Dedifferentiated amniotic fluid mesenchymal stem cell (primary cell): ENCODE results near the gene WEE1.
"Not testable (repeated sequence)": the region's sequence is repeated elsewhere in the genome, so short reads cannot be mapped to it uniquely, and the experiment has no call there.

ENCODE experiments used
- DNase-seq: peaks from one replicate; pipeline ENCODE4 v3.0.0-alpha.2; 2016; ENCODE audit errors: extremely low spot score

The WEE1 gene

GRCh38 chr11:9622353-9622752, 48.9 kb downstream of the WEE1 start:
- DNase-seq = not testable (repeated sequence)

GRCh38 chr11:9623053-9623452, 49.6 kb downstream of the WEE1 start:
- not testable (repeated sequence) for DNase-seq

DNA sequence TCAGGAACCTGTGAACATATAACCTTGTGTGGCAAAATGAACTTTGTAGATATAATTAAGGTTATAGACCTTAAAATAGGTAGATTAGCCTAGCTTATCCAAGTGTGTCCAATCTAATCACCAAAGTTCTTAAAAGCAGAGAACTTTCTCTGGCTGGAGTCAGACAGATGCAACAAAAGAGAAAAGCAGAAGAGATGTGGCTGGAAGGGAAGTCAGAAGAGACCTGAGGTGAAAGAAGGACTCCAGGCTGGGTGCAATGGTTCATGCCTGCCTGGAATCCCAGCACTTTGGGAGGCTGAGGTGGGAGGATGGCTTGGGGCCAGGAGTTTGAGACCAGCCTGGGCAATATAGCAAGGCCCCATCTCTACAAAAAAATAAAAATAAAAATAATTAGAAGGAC, 51.0 kb downstream of the WEE1 start:
- no peak for DNase-seq

DNA sequence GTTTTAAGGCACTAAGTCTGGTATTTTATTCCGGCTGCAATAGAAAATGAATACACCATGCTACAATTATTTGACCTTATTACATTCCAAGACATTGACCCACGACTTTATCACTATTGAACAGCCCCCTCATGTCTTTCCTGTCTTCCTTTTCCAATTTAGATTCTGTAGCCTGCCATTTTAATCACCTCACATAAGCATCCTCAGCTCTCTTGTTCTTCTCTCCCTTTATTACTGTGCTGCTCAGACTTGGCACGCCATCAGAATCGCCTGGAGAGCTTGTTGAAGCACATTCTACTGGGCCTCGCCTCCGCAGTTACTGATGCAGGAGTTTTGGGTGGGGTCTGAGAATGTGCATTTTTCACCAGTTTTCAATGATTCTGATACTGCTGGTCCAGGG, 51.7 kb downstream of the WEE1 start:
- DNase-seq = no peak

DNA sequence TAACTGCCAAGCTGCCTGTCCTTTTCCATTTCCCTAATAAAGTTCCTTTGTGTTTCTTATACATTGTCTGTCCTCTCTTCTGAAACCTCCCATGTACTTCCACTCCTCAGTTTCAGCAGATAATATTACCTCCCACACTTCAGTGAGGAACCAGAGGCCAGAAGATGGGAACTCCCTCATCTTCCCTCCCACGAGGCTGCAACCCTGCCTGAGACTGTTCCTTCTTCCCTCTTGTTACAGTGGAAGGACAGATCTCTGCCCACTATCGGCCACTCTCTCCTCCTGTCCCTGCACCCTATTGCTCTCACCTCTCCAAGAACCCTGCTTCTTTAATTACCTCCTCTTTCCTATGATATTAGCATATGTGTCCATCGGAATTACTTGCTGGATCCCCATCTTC, 52.3 kb downstream of the WEE1 start:
- no peak for DNase-seq

DNA sequence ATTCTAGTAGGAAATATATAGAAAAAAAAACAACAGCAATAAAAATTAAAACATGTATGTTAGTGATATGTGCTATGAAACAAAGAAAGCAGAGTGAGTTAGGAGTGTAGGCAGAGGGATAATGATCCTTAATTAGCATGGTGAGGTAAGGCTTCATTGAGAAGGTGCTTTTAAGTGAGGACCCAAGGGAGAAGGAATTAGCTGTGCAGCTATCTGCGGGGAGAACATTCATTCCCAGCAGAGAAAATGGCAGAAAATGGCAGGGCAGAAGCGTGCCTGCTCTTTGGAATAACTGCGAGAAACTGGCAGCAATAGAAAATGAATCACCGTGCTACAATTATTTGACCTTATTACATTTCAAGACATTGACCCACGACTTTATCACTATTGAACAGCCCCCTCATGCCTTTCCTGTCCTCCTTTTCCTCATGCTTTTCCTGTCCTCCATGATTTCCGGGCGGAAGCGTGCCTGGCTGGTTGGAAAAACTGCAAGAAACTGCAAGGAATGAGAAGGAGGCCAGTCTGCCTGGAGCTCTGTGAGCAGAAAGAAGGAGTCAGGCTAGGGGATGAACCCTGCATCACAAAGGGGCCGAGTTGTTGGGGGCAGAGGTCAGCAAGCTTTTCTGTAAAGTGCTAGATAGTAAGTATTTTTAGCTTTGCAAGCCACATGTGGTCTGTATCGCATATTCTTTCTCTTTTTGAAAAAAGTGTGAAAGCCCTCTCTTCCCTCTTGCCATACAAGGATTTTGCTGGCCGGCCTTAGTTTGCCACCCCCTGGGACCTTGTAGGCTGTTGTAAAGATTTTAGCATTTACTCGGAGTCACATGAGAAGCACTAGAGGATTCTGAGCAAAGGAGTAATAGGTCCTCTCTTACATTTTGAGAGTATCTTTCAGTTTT, 53.3 kb downstream of the WEE1 start:
- no peak for DNase-seq

GRCh38 chr11:9629064-9629463, 55.6 kb downstream of the WEE1 start:
- no peak for DNase-seq

GRCh38 chr11:9633679-9634078, 60.2 kb downstream of the WEE1 start:
- no peak for DNase-seq

DNA sequence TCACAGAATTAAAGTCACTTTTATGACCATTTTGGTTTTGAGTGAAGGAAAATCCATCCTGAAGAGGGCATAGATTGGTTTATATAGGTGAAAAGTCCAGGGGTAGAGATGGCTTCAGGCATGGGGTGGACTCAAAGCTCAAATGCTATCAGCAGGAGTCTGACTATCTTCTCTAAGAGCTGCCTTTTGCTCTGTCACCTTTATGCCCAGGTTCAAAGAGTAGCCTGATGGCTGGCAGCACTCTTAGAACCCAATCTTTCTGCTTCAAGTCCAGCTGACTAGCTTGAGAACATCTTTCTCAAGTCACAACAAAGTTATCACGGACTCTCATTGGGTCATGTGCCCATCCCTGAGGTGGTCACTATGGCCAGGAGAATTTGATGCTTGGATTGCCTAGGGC, 63.2 kb downstream of the WEE1 start:
- DNase-seq = no peak

GRCh38 chr11:9639099-9639498, 65.6 kb downstream of the WEE1 start:
- DNase-seq = no peak
